ENCODE measurements around the gene PASK. TPM values are rescaled to one million over a fixed set of nuclear protein-coding genes. Genes with fewer than 3 reads are reported as not detected.

Gene PASK
- total and polyA plus RNA-seq, 2 donors (not counting 1 experiment from before 2014, with no cell fraction given), result 1.0 to 1.5 TPM

DNA sequence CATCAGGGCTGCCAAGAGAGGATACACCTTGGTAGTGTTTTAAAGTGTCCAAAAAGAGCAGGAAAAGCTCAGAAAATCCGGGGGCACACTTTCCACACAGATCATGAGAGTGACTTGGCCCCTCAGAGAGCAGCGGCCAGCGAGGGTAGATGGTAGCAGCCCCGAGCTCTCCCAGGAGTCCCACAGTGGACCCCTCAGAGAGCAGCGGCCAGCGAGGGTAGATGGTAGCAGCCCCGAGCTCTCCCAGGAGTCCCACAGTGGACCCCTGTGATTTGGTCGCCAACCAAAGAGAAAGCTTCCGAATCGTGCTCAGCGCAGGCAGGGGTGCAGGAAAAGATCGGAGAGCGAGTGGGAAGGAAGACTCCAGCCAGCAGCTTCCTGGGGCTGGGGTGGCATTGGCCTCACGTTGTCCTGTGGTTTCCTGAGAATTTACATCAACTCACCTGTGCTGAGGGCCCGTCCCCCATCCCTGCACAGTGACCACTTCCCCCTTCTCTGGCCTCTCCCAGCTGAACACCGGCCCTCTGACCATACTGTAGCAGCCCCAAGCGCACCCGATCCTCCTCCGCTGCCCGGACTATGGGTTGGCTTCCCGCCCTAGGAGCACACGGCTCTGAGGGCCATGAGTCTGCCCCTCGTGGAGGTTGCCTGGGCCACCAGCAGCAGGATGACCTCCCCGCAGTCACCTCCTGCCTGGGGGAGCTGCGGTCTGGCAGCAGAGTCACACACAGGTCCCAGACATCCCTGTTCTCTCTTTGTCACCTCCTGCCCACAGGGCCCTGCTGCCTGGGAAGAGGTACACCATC lies 80.9 kb downstream of the PASK start:
- Histone ChIP-seq H3K9ac (ENCODE audit: insufficient read depth, low read length) (no peak overlapping the region), H3K9me3 (ENCODE audit: control insufficient read depth, insufficient read depth, low read depth, low read length) (no peaks in the 10 kb centered on the region), H3K4me2 (ENCODE audit: extremely low read depth, insufficient read depth, low read length) (no peak overlapping the region), H3K27me3 (ENCODE audit: control insufficient read depth, insufficient read depth, low read length) (no peaks in the 10 kb centered on the region), H2AFZ (ENCODE audit: low read length) (no peak overlapping the region), H3K4me3 (replicated peaks in 1 of 4; ENCODE audit: control extremely low read depth in 1 of 4, insufficient read depth in 1 of 4, low read depth in 3 of 4, low read length in 4 of 4) (no peak overlapping the region), H4K20me1 (ENCODE audit: control insufficient read depth, extremely low read depth, insufficient read depth, low read length) (no peaks in the 10 kb centered on the region), H3K79me2 (ENCODE audit: control insufficient read depth, insufficient read depth, low read length) (no peaks in the 10 kb centered on the region), H3K27ac (ENCODE audit: insufficient read depth, low read length) (no peak overlapping the region), H3K36me3 (ENCODE audit: control insufficient read depth, insufficient read depth, low read length) (peaks cover 11% of the 10 kb centered on the region), H3K4me1 (ENCODE audit: control insufficient read depth, extremely low read depth, insufficient read depth, low read length) (no peaks in the 10 kb centered on the region)
- TF ChIP-seq CTCF (conservative IDR thresholded peaks at IDR 0.05 in 1 of 2, IDR thresholded peaks at IDR 0.05 in 1 of 2; ENCODE audit: low read depth in 1 of 2, low read length in 2 of 2), result no peak
- TF ChIP-seq EZH2 (IDR thresholded peaks at IDR 0.05; ENCODE audit: low read length, missing control alignments), result no peak
- DNase-seq (ENCODE audit: low read depth in 2 of 2), result no peak

GRCh38 chr2:241067501-241068135 lies 81.7 kb downstream of the PASK start:
- Histone ChIP-seq H3K4me1 (ENCODE audit: control insufficient read depth, extremely low read depth, insufficient read depth, low read length) (no peaks in the 10 kb centered on the region), H3K9ac (ENCODE audit: insufficient read depth, low read length) (no peak overlapping the region), H3K79me2 (ENCODE audit: control insufficient read depth, insufficient read depth, low read length) (no peaks in the 10 kb centered on the region), H3K4me2 (ENCODE audit: extremely low read depth, insufficient read depth, low read length) (no peak overlapping the region), H2AFZ (ENCODE audit: low read length) (no peak overlapping the region), H4K20me1 (ENCODE audit: control insufficient read depth, extremely low read depth, insufficient read depth, low read length) (no peaks in the 10 kb centered on the region), H3K27me3 (ENCODE audit: control insufficient read depth, insufficient read depth, low read length) (no peaks in the 10 kb centered on the region), H3K36me3 (ENCODE audit: control insufficient read depth, insufficient read depth, low read length) (peaks cover 8% of the 10 kb centered on the region), H3K27ac (ENCODE audit: insufficient read depth, low read length) (no peak overlapping the region), H3K4me3 (replicated peaks in 1 of 4; ENCODE audit: control extremely low read depth in 1 of 4, insufficient read depth in 1 of 4, low read depth in 3 of 4, low read length in 4 of 4) (no peak overlapping the region), H3K9me3 (ENCODE audit: control insufficient read depth, insufficient read depth, low read depth, low read length) (no peaks in the 10 kb centered on the region)
- TF ChIP-seq EZH2 (IDR thresholded peaks at IDR 0.05; ENCODE audit: low read length, missing control alignments) (no peak), CTCF (conservative IDR thresholded peaks at IDR 0.05 in 1 of 2, IDR thresholded peaks at IDR 0.05 in 1 of 2; ENCODE audit: low read depth in 1 of 2, low read length in 2 of 2) (no peak)
- DNase-seq (ENCODE audit: low read depth in 2 of 2), result no peak

- DNase-seq (ENCODE audit: low read depth in 2 of 2), result peak in 1 of 2 donors; percentile 5
- Histone ChIP-seq H3K9me3 (ENCODE audit: control insufficient read depth, insufficient read depth, low read depth, low read length) (no peaks in the 10 kb centered on the region), H3K36me3 (ENCODE audit: control insufficient read depth, insufficient read depth, low read length) (peaks cover 8% of the 10 kb centered on the region), H4K20me1 (ENCODE audit: control insufficient read depth, extremely low read depth, insufficient read depth, low read length) (no peaks in the 10 kb centered on the region), H3K4me3 (replicated peaks in 1 of 4; ENCODE audit: control extremely low read depth in 1 of 4, insufficient read depth in 1 of 4, low read depth in 3 of 4, low read length in 4 of 4) (no peak overlapping the region), H3K27ac (ENCODE audit: insufficient read depth, low read length) (no peak overlapping the region), H3K4me1 (ENCODE audit: control insufficient read depth, extremely low read depth, insufficient read depth, low read length) (no peaks in the 10 kb centered on the region), H3K27me3 (ENCODE audit: control insufficient read depth, insufficient read depth, low read length) (no peaks in the 10 kb centered on the region), H2AFZ (ENCODE audit: low read length) (no peak overlapping the region), H3K9ac (ENCODE audit: insufficient read depth, low read length) (no peak overlapping the region), H3K4me2 (ENCODE audit: extremely low read depth, insufficient read depth, low read length) (no peak overlapping the region), H3K79me2 (ENCODE audit: control insufficient read depth, insufficient read depth, low read length) (no peaks in the 10 kb centered on the region)
- TF ChIP-seq EZH2 (IDR thresholded peaks at IDR 0.05; ENCODE audit: low read length, missing control alignments), result no peak
- TF ChIP-seq CTCF (conservative IDR thresholded peaks at IDR 0.05 in 1 of 2, IDR thresholded peaks at IDR 0.05 in 1 of 2; ENCODE audit: low read depth in 1 of 2, low read length in 2 of 2), result no peak
Measured at GRCh38 chr2:241066893-241067341, 82.4 kb downstream of the PASK start.
